CD4-positive, alpha-beta T cell (primary cell): ENCODE measurements around the gene IMMP1L. TPM values are rescaled to one million over a fixed set of nuclear protein-coding genes. Genes with fewer than 3 reads are reported as not detected.
A peak's percentile ranks its signal among the peaks of the same experiment; 100 is the strongest.

ENCODE experiments used
- ATAC-seq: fragments of 200-7000 bp; cut with Tn5 transposase; one replicate; pipeline ENCODE4 v1.10.0; 2022; ENCODE audit warnings: mild to moderate bottlenecking; ENCODE audit not compliant: poor library complexity
- CTCF ChIA-PET: fragments of 350-600 bp; sonication (Branson Sonifier 250); formaldehyde crosslinking; loops from one replicate; lab custom pipeline; 2021; ENCODE audit warnings: antibody characterized with exemption, inconsistent platforms; lab: Charles Lee
- POLR2A ChIA-PET: fragments of 350-600 bp; sonication (Branson Sonifier 250); formaldehyde crosslinking; loops from one replicate; lab custom pipeline; 2021; ENCODE audit warnings: antibody characterized with exemption, inconsistent platforms; lab: Charles Lee
- DNase-seq, 14 experiments: peaks; one replicate each; pipeline ENCODE4 v3.0.0-alpha.2; 2013 to 2020; ENCODE audit warnings: mixed read lengths in 2 of 14
- H3K27ac ChIP-seq, 2 donors: one replicate each; pipeline versions ENCODE4 v1.5.1 to v1.7.0; 2013; ENCODE audit warnings: low read length in 2 of 2, low read depth in 1 of 2, mild to moderate bottlenecking in 1 of 2
- H3K27me3 ChIP-seq, 2 experiments: 1 replicate in 1 of 2; 2 replicates in 1 of 2; pipeline versions ENCODE4 v1.6.1 to v1.7.0; 2013; ENCODE audit warnings: low read length in 2 of 2, control low read depth in 1 of 2, mild to moderate bottlenecking in 1 of 2, moderate library complexity in 1 of 2; ENCODE audit not compliant: insufficient read depth in 2 of 2, control insufficient read depth in 1 of 2
- H3K36me3 ChIP-seq: one replicate; pipeline ENCODE4 v1.6.1; 2013; ENCODE audit warnings: low read length, control low read depth; ENCODE audit not compliant: insufficient read depth
- H3K4me1 ChIP-seq: one replicate; pipeline ENCODE4 v1.6.1; 2013; ENCODE audit warnings: low read length, control low read depth; ENCODE audit not compliant: insufficient read depth
- H3K4me3 ChIP-seq: one replicate; pipeline ENCODE4 v1.5.1; 2013; ENCODE audit warnings: mild to moderate bottlenecking, low read length, moderate library complexity
- H3K9me3 ChIP-seq, 2 experiments: 1 replicate in 1 of 2; 2 replicates in 1 of 2; pipeline versions ENCODE4 v1.6.1 to v1.7.0; 2013; ENCODE audit warnings: low read length in 2 of 2, mild to moderate bottlenecking in 2 of 2, control low read depth in 1 of 2, moderate library complexity in 1 of 2; ENCODE audit not compliant: control insufficient read depth in 1 of 2, insufficient read depth in 1 of 2
- H3K27ac Mint-ChIP-seq: one replicate; pipeline ENCODE4 v1.8.0; 2020; ENCODE audit warnings: mixed read lengths
- H3K27me3 Mint-ChIP-seq: one replicate; pipeline ENCODE4 v1.8.0; 2021; ENCODE audit warnings: mixed read lengths
- H3K36me3 Mint-ChIP-seq: one replicate; pipeline ENCODE4 v1.8.0; 2021; ENCODE audit warnings: low read depth, mixed read lengths
- H3K4me1 Mint-ChIP-seq: one replicate; pipeline ENCODE4 v1.8.0; 2021; ENCODE audit warnings: low read depth, mixed read lengths
- H3K4me3 Mint-ChIP-seq: one replicate; pipeline ENCODE4 v1.8.0; 2020; ENCODE audit warnings: mild to moderate bottlenecking, mixed read lengths
- H3K9me3 Mint-ChIP-seq: one replicate; pipeline ENCODE4 v1.8.0; 2020; ENCODE audit warnings: mixed read lengths
- intact Hi-C, 2 experiments: fragments of 100-400 bp; cut with DNase I in 1 of 2; cut with micrococcal nuclease in 1 of 2; formaldehyde crosslinking; loops; one replicate each; pipeline versions ENCODE4 v1.15.1 to v1.9.0; 2023 to 2025; cut with DNase I, micrococcal nuclease
- total RNA-seq, 174 experiments: library from RNA in 2 of 174; stranded (reverse) in 2 of 174; gene quantifications; one replicate each; pipeline ENCODE4 v1.2.3 and lab custom pipeline; 2021 to 2026
- TF ChIP-seq, protein P1 (sequence below): fragments of 200-600 bp; IDR thresholded peaks from one replicate; pipeline ENCODE4 v1.8.0; 2022; ENCODE audit warnings: antibody characterized with exemption, mild to moderate bottlenecking

The IMMP1L gene
- total RNA-seq, 2 experiments from 2014 or later, result 6.0 to 6.9 TPM

DNA sequence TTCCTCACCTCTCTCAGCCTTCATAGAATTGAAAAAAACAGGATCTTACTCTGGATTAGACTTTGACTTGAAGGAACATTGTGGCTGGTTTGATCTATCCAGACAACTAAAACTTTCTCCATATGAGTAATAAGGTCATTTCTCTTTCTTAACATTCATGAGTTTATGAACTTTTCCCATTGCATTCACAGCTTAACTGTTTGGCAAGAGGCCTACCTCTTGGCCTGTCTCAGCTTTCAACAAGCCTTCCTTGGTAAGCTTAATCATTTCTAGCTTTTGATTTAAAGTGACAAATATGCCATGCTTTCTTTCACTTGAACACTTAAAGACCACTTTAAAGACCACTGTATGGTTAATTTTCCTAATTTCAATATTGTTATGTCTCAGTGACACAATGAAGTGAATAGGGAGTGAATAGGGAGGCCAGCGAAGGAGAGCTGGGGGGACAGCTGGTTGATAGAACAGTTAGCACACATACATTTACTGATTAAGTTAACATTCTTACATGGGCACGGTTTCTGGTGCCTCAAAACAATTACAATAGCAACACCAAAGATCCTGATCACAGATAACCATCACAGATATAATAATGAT is 17.0 kb downstream of the IMMP1L start:
- no peak overlapping the region for H3K27ac ChIP-seq
- POLR2A ChIA-PET, result interaction anchor here (1.1 kb wide), 1 partner anchor 18 kb away, joined by 3 read pairs; no protein-coding TSS in a partner anchor
- no peaks in the 10 kb centered on the region for H3K4me1 ChIP-seq
- H3K4me1 Mint-ChIP-seq, result peaks cover 30% of the 10 kb centered on the region
- H3K36me3 ChIP-seq, result no peaks in the 10 kb centered on the region
- peaks cover 0 to 3% of the 10 kb centered on the region in 2 experiments for H3K9me3 ChIP-seq
- no peaks in the 10 kb centered on the region for H3K27me3 ChIP-seq
- H3K27me3 Mint-ChIP-seq, result no peaks in the 10 kb centered on the region
- intact Hi-C loops, result loop anchor here in 1 of 2 experiments (10.0 kb wide), 1 partner anchor 682 kb away; no protein-coding TSS in a partner anchor
- no peaks in the 10 kb centered on the region for H3K9me3 Mint-ChIP-seq
- no peak for DNase-seq
- peaks cover 47% of the 10 kb centered on the region for H3K36me3 Mint-ChIP-seq
- no peak for ATAC-seq
- H3K27ac Mint-ChIP-seq, result no peak overlapping the region
- TF ChIP-seq, protein P1, sequence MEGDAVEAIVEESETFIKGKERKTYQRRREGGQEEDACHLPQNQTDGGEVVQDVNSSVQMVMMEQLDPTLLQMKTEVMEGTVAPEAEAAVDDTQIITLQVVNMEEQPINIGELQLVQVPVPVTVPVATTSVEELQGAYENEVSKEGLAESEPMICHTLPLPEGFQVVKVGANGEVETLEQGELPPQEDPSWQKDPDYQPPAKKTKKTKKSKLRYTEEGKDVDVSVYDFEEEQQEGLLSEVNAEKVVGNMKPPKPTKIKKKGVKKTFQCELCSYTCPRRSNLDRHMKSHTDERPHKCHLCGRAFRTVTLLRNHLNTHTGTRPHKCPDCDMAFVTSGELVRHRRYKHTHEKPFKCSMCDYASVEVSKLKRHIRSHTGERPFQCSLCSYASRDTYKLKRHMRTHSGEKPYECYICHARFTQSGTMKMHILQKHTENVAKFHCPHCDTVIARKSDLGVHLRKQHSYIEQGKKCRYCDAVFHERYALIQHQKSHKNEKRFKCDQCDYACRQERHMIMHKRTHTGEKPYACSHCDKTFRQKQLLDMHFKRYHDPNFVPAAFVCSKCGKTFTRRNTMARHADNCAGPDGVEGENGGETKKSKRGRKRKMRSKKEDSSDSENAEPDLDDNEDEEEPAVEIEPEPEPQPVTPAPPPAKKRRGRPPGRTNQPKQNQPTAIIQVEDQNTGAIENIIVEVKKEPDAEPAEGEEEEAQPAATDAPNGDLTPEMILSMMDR, result no peak
- no peak overlapping the region for H3K4me3 Mint-ChIP-seq
- CTCF ChIA-PET, result no interaction called here
- no peak overlapping the region for H3K4me3 ChIP-seq

DNA sequence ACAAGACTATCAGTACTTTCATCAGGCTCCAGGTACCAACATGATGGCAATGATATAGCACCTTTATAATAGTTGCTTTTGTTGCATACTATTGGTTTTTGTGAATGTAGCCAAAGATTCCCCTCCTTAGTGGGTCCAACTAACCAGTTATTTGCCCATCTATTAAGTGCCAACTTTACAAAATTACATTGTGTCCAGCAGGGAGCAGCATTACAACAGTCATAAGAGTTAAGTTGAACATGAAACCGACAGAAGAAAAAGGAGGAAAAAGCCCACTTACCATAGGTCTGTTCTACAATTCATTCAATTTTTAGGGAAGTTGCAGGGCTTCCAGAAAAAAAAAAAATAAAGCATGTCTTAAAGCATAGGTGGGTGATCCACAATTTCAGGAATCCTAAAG is 21.6 kb downstream of the IMMP1L start:
- Mint-ChIP-seq H3K9me3 (no peaks in the 10 kb centered on the region), H3K36me3 (peaks cover 14% of the 10 kb centered on the region), H3K27ac (no peak overlapping the region), H3K4me1 (peaks cover 26% of the 10 kb centered on the region), H3K4me3 (no peak overlapping the region), H3K27me3 (no peaks in the 10 kb centered on the region)
- CTCF ChIA-PET, result no interaction called here
- Histone ChIP-seq H3K4me3 (no peak overlapping the region), H3K27me3 (no peaks in the 10 kb centered on the region), H3K36me3 (no peaks in the 10 kb centered on the region), H3K4me1 (no peaks in the 10 kb centered on the region), H3K9me3 (no peaks in the 10 kb centered on the region), H3K27ac (no peak overlapping the region)
- peak in 4 of 14 experiments; percentile 8 to 51 (median 36) for DNase-seq
- intact Hi-C loops, result loop anchor here (5.0 to 10.0 kb wide), 3 partner anchors 384 to 689 kb away; no protein-coding TSS in a partner anchor
- POLR2A ChIA-PET, result no interaction called here
- ATAC-seq, result no peak
- TF ChIP-seq, protein P1, result peak; percentile 25

GRCh38 chr11:31484497-31484896 is 24.9 kb downstream of the IMMP1L start:
- H3K4me3 ChIP-seq, result no peak overlapping the region
- ChIA-PET POLR2A (no interaction called here), CTCF (no interaction called here)
- H3K36me3 ChIP-seq, result no peaks in the 10 kb centered on the region
- H3K4me1 ChIP-seq, result no peaks in the 10 kb centered on the region
- Mint-ChIP-seq H3K27ac (no peak overlapping the region), H3K36me3 (no peaks in the 10 kb centered on the region), H3K9me3 (no peaks in the 10 kb centered on the region), H3K4me3 (no peak overlapping the region), H3K4me1 (peaks cover 15% of the 10 kb centered on the region), H3K27me3 (no peaks in the 10 kb centered on the region)
- no peaks in the 10 kb centered on the region for H3K9me3 ChIP-seq
- ATAC-seq, result no peak
- DNase-seq, result no peak
- TF ChIP-seq, protein P1, result no peak
- intact Hi-C loops, result loop anchor here in 1 of 2 experiments (10.0 kb wide), 1 partner anchor 390 kb away; no protein-coding TSS in a partner anchor
- H3K27me3 ChIP-seq, result no peaks in the 10 kb centered on the region
- H3K27ac ChIP-seq, result no peak overlapping the region
